GM12878 (cell line): ENCODE measurements around the gene TOM1L1. TPM values are rescaled to one million over a fixed set of nuclear protein-coding genes. Genes with fewer than 3 reads are reported as not detected.

Experiments used
- ATAC-seq: fragments of 200-7000 bp; cut with Tn5 transposase; 3 replicates; pipeline ENCODE4 v1.9.1; 2020; ENCODE audit warnings: mild to moderate bottlenecking, moderate library complexity
- BruUV-seq: library from RNA; stranded (reverse); fragments of 400-500 nt; replicated peaks from 2 replicates; lab custom pipeline; 2021; lab: Mats Ljungman, UMichigan
- CTCF ChIA-PET: fragments of 300-600 bp; sonication (Branson Sonifier 250); formaldehyde crosslinking; extraction: SDS; loops from one replicate; lab custom pipeline; 2021; ENCODE audit warnings: inconsistent platforms; lab: Yijun Ruan, JAX
- POLR2A ChIA-PET: fragments of 350-600 bp; formaldehyde crosslinking; extraction: SDS; loops from one replicate; lab custom pipeline; 2021; ENCODE audit warnings: inconsistent platforms; lab: Charles Lee
- RAD21 ChIA-PET: fragments of 300-600 bp; sonication (Branson Sonifier 250); formaldehyde crosslinking; loops from one replicate; lab custom pipeline; 2023; ENCODE audit warnings: antibody characterized with exemption; ENCODE audit not compliant: unreplicated experiment; lab: Charles Lee
- SMC1A ChIA-PET: fragments of 300-600 bp; sonication (Branson Sonifier 250); formaldehyde crosslinking; loops from one replicate; lab custom pipeline; 2023; ENCODE audit not compliant: unreplicated experiment, uncharacterized antibody; lab: Charles Lee
- DNase-seq: peaks from one replicate; pipeline ENCODE4 v3.0.0-alpha.2; 2011; ENCODE audit warnings: low read depth, low spot score
- FAIRE-seq: peaks from 3 replicates; lab custom pipeline; 2011; peaks lifted over from hg19 to GRCh38; lab: Jason Lieb, UNC
- H2AFZ ChIP-seq: 2 replicates; pipeline ENCODE4 v1.6.0; 2011; ENCODE audit warnings: low read depth, low read length, control low read depth; ENCODE audit not compliant: control insufficient read depth
- H3K27ac ChIP-seq: 2 replicates; pipeline ENCODE4 v1.5.1; 2011; ENCODE audit warnings: control low read depth; ENCODE audit not compliant: control insufficient read depth, insufficient read depth
- H3K27me3 ChIP-seq, 2 experiments: replicated peaks in 1 of 2; 2 replicates each; pipeline versions ENCODE4 v1.6.0 to v1.6.1; 2011; ENCODE audit warnings: low read length in 1 of 2; ENCODE audit not compliant: control insufficient read depth in 2 of 2, insufficient read depth in 2 of 2
- H3K36me3 ChIP-seq, 2 experiments: 2 replicates each; pipeline ENCODE4 v1.5.1; 2011; ENCODE audit warnings: low read length in 1 of 2; ENCODE audit not compliant: control insufficient read depth in 2 of 2, insufficient read depth in 2 of 2
- H3K4me1 ChIP-seq: 2 replicates; pipeline ENCODE4 v1.6.1; 2011; ENCODE audit warnings: mild to moderate bottlenecking, low read length, moderate library complexity, mixed read lengths; ENCODE audit not compliant: control insufficient read depth, insufficient read depth
- H3K4me2 ChIP-seq: 2 replicates; pipeline ENCODE4 v1.6.0; 2011; ENCODE audit warnings: control low read depth; ENCODE audit not compliant: control insufficient read depth, insufficient read depth
- H3K4me3 ChIP-seq: fragments of 200-600 bp; sonication (generic); 2 replicates; pipeline ENCODE4 v1.5.1; 2016
- H3K79me2 ChIP-seq: 2 replicates; pipeline ENCODE4 v1.6.0; 2011; ENCODE audit warnings: low read length; ENCODE audit not compliant: control insufficient read depth, insufficient read depth
- H3K9ac ChIP-seq: 2 replicates; pipeline ENCODE4 v1.8.0; 2011; ENCODE audit warnings: low read length, control low read depth, mixed read lengths; ENCODE audit not compliant: control insufficient read depth, insufficient read depth
- H3K9me3 ChIP-seq: replicated peaks from 3 replicates; pipeline ENCODE4 v1.5.1; 2011; ENCODE audit warnings: mild to moderate bottlenecking, low read length; ENCODE audit not compliant: control insufficient read depth, insufficient read depth
- H4K20me1 ChIP-seq: 2 replicates; pipeline ENCODE4 v1.6.0; 2011; ENCODE audit not compliant: control insufficient read depth, insufficient read depth
- BCLAF1 ChIP-seq: fragments of 450-650 bp; IDR thresholded peaks from 2 replicates; pipeline ENCODE4 v1.6.1; 2017; ENCODE audit warnings: antibody characterized with exemption, mild to moderate bottlenecking, moderate library complexity
- CBFB ChIP-seq: IDR thresholded peaks from 2 replicates; pipeline ENCODE4 v1.6.1; 2016; ENCODE audit warnings: antibody characterized with exemption, low read depth
- CBX5 ChIP-seq: sonication (generic); IDR thresholded peaks from 2 replicates; pipeline ENCODE4 v1.6.1; 2016; ENCODE audit warnings: low read depth, moderate library complexity, mild to moderate bottlenecking, inconsistent platforms
- ESRRA ChIP-seq: IDR thresholded peaks from 2 replicates; pipeline ENCODE4 v1.6.1; 2012; ENCODE audit warnings: mild to moderate bottlenecking, low read length, improper control_type of control experiment
- EZH2 ChIP-seq: IDR thresholded peaks from 2 replicates; pipeline ENCODE4 v1.6.1; 2012; ENCODE audit warnings: low read depth, mild to moderate bottlenecking, control low read depth, inconsistent platforms, low read length, borderline replicate concordance; ENCODE audit not compliant: control insufficient read depth
- PAX8 ChIP-seq: fragments of 450-650 bp; IDR thresholded peaks from 2 replicates; pipeline ENCODE4 v1.6.1; 2017; ENCODE audit warnings: mild to moderate bottlenecking, moderate library complexity
- STAT3 ChIP-seq: IDR thresholded peaks from 2 replicates; pipeline ENCODE4 v1.6.1; 2011; ENCODE audit warnings: low read depth, low read length, improper control_type of control experiment
- TCF7 ChIP-seq: IDR thresholded peaks from 2 replicates; pipeline ENCODE4 v1.6.1; 2014; ENCODE audit warnings: antibody characterized with exemption, borderline replicate concordance
- YBX1 ChIP-seq: fragments of 450-650 bp; IDR thresholded peaks from 2 replicates; pipeline ENCODE4 v1.6.1; 2016; ENCODE audit warnings: antibody characterized with exemption
- ZBTB11 ChIP-seq: fragments of 450-650 bp; formaldehyde crosslinking; IDR thresholded peaks from 2 replicates; pipeline ENCODE4 v1.5.0; 2022; ENCODE audit warnings: mild to moderate bottlenecking, missing genetic modification characterization
- ZNF217 ChIP-seq: fragments of 450-650 bp; IDR thresholded peaks from 2 replicates; pipeline ENCODE4 v1.6.1; 2017; ENCODE audit warnings: antibody characterized with exemption, mild to moderate bottlenecking
- ZNF274 ChIP-seq: IDR thresholded peaks from one replicate; pipeline ENCODE4 v1.8.0; 2011; ENCODE audit not compliant: insufficient read length, insufficient read depth
- WGBS: methylation state at CpG from one replicate; pipeline ENCODE4 v1.1.6; 2016; ENCODE audit warnings: low lambda C conversion rate; ENCODE audit not compliant: insufficient replicate concordance, insufficient coverage; ENCODE audit errors: missing lambda C conversion rate; 5-methylcytosine and 5-hydroxymethylcytosine counted together
- in situ Hi-C: fragments of 300-500 bp; cut with MboI; formaldehyde crosslinking; loops from 9 replicates; pipeline ENCODE4 v1.14.3; 2018; ENCODE audit warnings: mixed read lengths
- intact Hi-C: fragments of 100-400 bp; cut with micrococcal nuclease; formaldehyde crosslinking; loops from one replicate; pipeline ENCODE4 v1.14.2; 2022; ENCODE audit not compliant: unreplicated experiment
- polyA plus RNA-seq, 11 experiments: library from polyadenylated mRNA; depleted of rRNA in 4 of 11; unstranded in 6 of 11; stranded (reverse) in 5 of 11; fragments of >200 nt; fragmentation: Nextera tagmentation in 4 of 11; fragmentation: Illumina TruSeq in 1 of 11; extraction: Ambion mirVana in 4 of 11; extraction: Trizol in 1 of 11; gene quantifications; 1 replicate in 1 of 11; 2 replicates in 10 of 11; pipeline versions ENCODE4 v1.2.1 to v1.2.3, GENCODE V29; 2011 to 2016; ENCODE audit warnings: inconsistent platforms in 2 of 11, missing spikeins in 2 of 11, low read depth in 1 of 11
- total RNA-seq, 4 experiments: library from RNA; depleted of rRNA in 3 of 4; stranded (reverse); fragments of >200 nt in 3 of 4; fragmentation: Illumina TruSeq in 1 of 4; extraction: Trizol in 1 of 4; gene quantifications; 2 replicates each; pipeline versions ENCODE4 v1.2.1 to v1.2.3, GENCODE V29; 2013 to 2021
- TF ChIP-seq, protein P1 (sequence below): fragments of 450-650 bp; IDR thresholded peaks from 2 replicates; pipeline ENCODE4 v1.6.1; 2017; ENCODE audit warnings: borderline replicate concordance
- TF ChIP-seq, protein P2 (sequence below): fragments of 450-650 bp; formaldehyde crosslinking; IDR thresholded peaks from 2 replicates; pipeline ENCODE4 v1.4.0; 2020; ENCODE audit warnings: mild to moderate bottlenecking, moderate library complexity

The TOM1L1 gene
- total and polyA plus RNA-seq, 10 of the 15 experiments (the other 5 are each of a cell fraction or from before 2014, with no cell fraction given): 1.9 to 8.8 (median 2.5) TPM

GRCh38 chr17:55004484-55004883 is 103.8 kb downstream of the TOM1L1 start:
- no peak for DNase-seq
- in situ Hi-C loops: no loop called here
- intact Hi-C loops: no loop called here
- FAIRE-seq: no peak
- no peaks in the 10 kb centered on the region for H3K79me2 ChIP-seq
- H3K36me3 ChIP-seq: no peaks in the 10 kb centered on the region
- H3K4me3 ChIP-seq: no peak overlapping the region
- ChIA-PET SMC1A (interaction anchor here (0.7 to 2.6 kb wide), 5 partner anchors 8 to 291 kb away, joined by 3 to 16 read pairs (median 4); no protein-coding TSS in a partner anchor), CTCF (interaction anchor here (0.9 to 6.0 kb wide), 4 partner anchors 12 to 290 kb away, joined by 3 to 63 read pairs (median 4); no protein-coding TSS in a partner anchor), POLR2A (no interaction called here), RAD21 (interaction anchor here (1.9 kb wide), 1 partner anchor 11 kb away, joined by 11 read pairs; no protein-coding TSS in a partner anchor)
- no peaks in the 10 kb centered on the region for H3K27me3 ChIP-seq
- 71% methylated on average over 2 of the region's 5 CpGs for WGBS
- ATAC-seq: no peak
- H4K20me1 ChIP-seq: no peaks in the 10 kb centered on the region
- H2AFZ ChIP-seq: no peak overlapping the region
- no TSS peak for BruUV-seq
- H3K4me2 ChIP-seq: no peak overlapping the region
- no peaks in the 10 kb centered on the region for H3K4me1 ChIP-seq
- H3K9ac ChIP-seq: no peak overlapping the region
- H3K9me3 ChIP-seq: no peaks in the 10 kb centered on the region
- no peak overlapping the region for H3K27ac ChIP-seq
- no peak for TF ChIP-seq ESRRA
- TF ChIP-seq, protein P1, sequence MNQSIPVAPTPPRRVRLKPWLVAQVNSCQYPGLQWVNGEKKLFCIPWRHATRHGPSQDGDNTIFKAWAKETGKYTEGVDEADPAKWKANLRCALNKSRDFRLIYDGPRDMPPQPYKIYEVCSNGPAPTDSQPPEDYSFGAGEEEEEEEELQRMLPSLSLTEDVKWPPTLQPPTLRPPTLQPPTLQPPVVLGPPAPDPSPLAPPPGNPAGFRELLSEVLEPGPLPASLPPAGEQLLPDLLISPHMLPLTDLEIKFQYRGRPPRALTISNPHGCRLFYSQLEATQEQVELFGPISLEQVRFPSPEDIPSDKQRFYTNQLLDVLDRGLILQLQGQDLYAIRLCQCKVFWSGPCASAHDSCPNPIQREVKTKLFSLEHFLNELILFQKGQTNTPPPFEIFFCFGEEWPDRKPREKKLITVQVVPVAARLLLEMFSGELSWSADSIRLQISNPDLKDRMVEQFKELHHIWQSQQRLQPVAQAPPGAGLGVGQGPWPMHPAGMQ: no peak
- no peak for TF ChIP-seq CBX5
- TF ChIP-seq PAX8: no peak
- no peak for TF ChIP-seq ZNF274
- no peak for TF ChIP-seq BCLAF1
- TF ChIP-seq, protein P2, sequence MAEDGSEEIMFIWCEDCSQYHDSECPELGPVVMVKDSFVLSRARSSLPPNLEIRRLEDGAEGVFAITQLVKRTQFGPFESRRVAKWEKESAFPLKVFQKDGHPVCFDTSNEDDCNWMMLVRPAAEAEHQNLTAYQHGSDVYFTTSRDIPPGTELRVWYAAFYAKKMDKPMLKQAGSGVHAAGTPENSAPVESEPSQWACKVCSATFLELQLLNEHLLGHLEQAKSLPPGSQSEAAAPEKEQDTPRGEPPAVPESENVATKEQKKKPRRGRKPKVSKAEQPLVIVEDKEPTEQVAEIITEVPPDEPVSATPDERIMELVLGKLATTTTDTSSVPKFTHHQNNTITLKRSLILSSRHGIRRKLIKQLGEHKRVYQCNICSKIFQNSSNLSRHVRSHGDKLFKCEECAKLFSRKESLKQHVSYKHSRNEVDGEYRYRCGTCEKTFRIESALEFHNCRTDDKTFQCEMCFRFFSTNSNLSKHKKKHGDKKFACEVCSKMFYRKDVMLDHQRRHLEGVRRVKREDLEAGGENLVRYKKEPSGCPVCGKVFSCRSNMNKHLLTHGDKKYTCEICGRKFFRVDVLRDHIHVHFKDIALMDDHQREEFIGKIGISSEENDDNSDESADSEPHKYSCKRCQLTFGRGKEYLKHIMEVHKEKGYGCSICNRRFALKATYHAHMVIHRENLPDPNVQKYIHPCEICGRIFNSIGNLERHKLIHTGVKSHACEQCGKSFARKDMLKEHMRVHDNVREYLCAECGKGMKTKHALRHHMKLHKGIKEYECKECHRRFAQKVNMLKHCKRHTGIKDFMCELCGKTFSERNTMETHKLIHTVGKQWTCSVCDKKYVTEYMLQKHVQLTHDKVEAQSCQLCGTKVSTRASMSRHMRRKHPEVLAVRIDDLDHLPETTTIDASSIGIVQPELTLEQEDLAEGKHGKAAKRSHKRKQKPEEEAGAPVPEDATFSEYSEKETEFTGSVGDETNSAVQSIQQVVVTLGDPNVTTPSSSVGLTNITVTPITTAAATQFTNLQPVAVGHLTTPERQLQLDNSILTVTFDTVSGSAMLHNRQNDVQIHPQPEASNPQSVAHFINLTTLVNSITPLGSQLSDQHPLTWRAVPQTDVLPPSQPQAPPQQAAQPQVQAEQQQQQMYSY (CRISPR knock-in tag): no peak
- no peak for TF ChIP-seq CBFB
- no peak for TF ChIP-seq ZBTB11 (CRISPR knock-in tag)
- no peak for TF ChIP-seq TCF7
- TF ChIP-seq EZH2: no peak
- TF ChIP-seq YBX1: no peak
- no peak for TF ChIP-seq ZNF217
- no peak for TF ChIP-seq STAT3
